Endothelial cell of umbilical vein (primary cell): ENCODE measurements around the gene LCOR.

Experiments
- POLR2A ChIP-seq: IDR thresholded peaks from 2 replicates; pipeline ENCODE4 v1.6.1; 2012; ENCODE audit warnings: low read depth, mild to moderate bottlenecking, control low read depth, low read length
- TF ChIP-seq, protein P1 (sequence below), 2 donors: IDR thresholded peaks; 1 replicate in 1 of 2; 2 replicates in 1 of 2; pipeline ENCODE4 v1.5.1; 2011; ENCODE audit warnings: low read length in 2 of 2, mild to moderate bottlenecking in 2 of 2, moderate library complexity in 2 of 2, control low read depth in 1 of 2, inconsistent platforms in 1 of 2, low read depth in 1 of 2; ENCODE audit not compliant: insufficient read depth in 1 of 2; ENCODE audit errors: extremely low read depth in 1 of 2

GRCh38 chr10:96791902-96792301, 40.2 kb upstream of the LCOR start:
- TF ChIP-seq, protein P1, sequence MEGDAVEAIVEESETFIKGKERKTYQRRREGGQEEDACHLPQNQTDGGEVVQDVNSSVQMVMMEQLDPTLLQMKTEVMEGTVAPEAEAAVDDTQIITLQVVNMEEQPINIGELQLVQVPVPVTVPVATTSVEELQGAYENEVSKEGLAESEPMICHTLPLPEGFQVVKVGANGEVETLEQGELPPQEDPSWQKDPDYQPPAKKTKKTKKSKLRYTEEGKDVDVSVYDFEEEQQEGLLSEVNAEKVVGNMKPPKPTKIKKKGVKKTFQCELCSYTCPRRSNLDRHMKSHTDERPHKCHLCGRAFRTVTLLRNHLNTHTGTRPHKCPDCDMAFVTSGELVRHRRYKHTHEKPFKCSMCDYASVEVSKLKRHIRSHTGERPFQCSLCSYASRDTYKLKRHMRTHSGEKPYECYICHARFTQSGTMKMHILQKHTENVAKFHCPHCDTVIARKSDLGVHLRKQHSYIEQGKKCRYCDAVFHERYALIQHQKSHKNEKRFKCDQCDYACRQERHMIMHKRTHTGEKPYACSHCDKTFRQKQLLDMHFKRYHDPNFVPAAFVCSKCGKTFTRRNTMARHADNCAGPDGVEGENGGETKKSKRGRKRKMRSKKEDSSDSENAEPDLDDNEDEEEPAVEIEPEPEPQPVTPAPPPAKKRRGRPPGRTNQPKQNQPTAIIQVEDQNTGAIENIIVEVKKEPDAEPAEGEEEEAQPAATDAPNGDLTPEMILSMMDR (IDR thresholded peaks at IDR 0.05; ENCODE audit: extremely low read depth in 1 of 2, insufficient read depth in 1 of 2, low read depth in 1 of 2, low read length in 2 of 2): no peak
- TF ChIP-seq POLR2A: no peak
